ENCODE results near the gene RIMBP3C. TPM values are rescaled to one million over a fixed set of nuclear protein-coding genes. Genes with fewer than 3 reads are reported as not detected.
"Not testable (repeated sequence)": the region's sequence is repeated elsewhere in the genome, so short reads cannot be mapped to it uniquely, and the experiment has no call there.

Gene RIMBP3C
- total RNA-seq, 1 experiment from 2014 or later = 0.13 TPM

DNA sequence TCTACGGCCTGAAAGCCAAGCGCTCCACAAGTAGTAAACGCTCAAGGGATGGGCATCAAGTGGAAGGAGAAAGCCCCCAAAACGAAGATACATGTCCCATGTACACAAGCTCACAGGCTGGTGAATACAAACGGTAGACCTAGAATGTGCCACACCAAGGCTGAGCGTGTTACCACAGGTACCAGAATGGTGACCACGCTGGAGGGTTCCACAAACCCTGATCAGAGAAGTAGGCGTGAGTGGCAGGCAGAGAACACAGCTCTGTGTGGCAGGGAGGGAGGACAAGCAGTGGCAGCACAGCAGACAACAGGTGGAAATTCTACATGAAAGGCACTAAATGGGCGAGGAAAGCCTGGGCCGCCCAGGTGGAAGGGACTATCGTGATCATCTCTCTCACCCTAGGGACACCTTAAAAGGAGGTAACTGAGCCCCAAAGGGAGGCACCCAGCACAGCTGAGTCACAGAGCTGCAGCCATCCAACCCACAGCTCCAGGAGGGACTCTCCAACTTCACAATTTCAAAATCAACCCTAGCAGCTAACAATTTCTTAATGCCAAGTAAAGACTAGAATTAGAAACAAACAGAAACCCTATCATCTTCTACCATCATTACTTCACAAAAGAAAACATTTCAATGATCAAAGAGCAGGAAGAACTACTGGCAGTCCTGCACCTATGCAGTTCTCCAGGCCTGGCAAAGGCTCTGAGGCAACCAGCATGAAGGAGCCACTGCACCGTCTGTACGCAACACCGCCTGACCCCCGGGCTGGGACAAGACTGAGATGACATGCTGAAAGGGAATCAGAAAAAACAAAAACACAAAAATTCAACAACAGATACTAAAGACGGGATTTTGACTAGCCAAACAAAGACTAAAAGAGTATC is 51.4 kb downstream of the RIMBP3C start:
- H3K4me2 ChIP-seq; H3K27ac ChIP-seq; CTCF ChIA-PET; H3K9me3 ChIP-seq (ENCODE audit: insufficient read depth, low read depth); H3K4me3 ChIP-seq; H4K20me1 ChIP-seq (ENCODE audit: insufficient read depth); H3K79me2 ChIP-seq (ENCODE audit: low read depth); H3K9me2 ChIP-seq (ENCODE audit: insufficient read depth); H2AFZ ChIP-seq; H3F3A ChIP-seq (ENCODE audit: insufficient read depth, low read depth); H3K4me1 ChIP-seq (replicated peaks; ENCODE audit: insufficient read depth); intact Hi-C loops (cut with micrococcal nuclease; ENCODE audit: unreplicated experiment); POLR2A ChIA-PET (ENCODE audit: unreplicated experiment); DNase-seq; H3K27me3 ChIP-seq (ENCODE audit: insufficient read depth, low read depth); BruUV-seq (replicated peaks); H3K36me3 ChIP-seq (ENCODE audit: low read depth): not testable (repeated sequence)

DNA sequence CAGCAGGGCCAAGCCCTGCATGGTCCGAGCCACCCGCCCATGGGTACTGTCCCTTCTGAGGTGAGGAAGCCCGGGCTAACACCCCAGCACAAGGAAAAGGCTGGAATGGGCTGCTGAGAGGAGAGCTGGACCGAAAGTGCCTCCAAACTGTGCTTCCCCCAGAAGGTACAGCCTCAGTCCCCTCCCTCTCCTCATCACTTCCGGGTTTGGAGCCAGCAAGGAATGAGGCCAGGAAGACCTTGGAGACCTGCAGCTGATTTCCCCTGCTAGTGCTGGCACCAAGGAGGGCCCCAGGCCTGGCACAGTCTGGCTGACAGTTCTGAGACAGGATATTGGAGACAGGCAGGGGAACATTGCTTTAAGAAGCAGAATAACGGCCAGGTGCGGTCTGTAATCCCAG is 52.8 kb downstream of the RIMBP3C start:
- H3K9me3 ChIP-seq (ENCODE audit: insufficient read depth, low read depth); intact Hi-C loops (cut with micrococcal nuclease; ENCODE audit: unreplicated experiment); POLR2A ChIA-PET (ENCODE audit: unreplicated experiment); H3K79me2 ChIP-seq (ENCODE audit: low read depth); H3K4me2 ChIP-seq; H3K27ac ChIP-seq; H2AFZ ChIP-seq; H3K4me1 ChIP-seq (replicated peaks; ENCODE audit: insufficient read depth); H3K27me3 ChIP-seq (ENCODE audit: insufficient read depth, low read depth); H3K9me2 ChIP-seq (ENCODE audit: insufficient read depth); CTCF ChIA-PET; H3K36me3 ChIP-seq (ENCODE audit: low read depth); BruUV-seq (replicated peaks); H4K20me1 ChIP-seq (ENCODE audit: insufficient read depth); H3K4me3 ChIP-seq; H3F3A ChIP-seq (ENCODE audit: insufficient read depth, low read depth); DNase-seq: not testable (repeated sequence)

DNA sequence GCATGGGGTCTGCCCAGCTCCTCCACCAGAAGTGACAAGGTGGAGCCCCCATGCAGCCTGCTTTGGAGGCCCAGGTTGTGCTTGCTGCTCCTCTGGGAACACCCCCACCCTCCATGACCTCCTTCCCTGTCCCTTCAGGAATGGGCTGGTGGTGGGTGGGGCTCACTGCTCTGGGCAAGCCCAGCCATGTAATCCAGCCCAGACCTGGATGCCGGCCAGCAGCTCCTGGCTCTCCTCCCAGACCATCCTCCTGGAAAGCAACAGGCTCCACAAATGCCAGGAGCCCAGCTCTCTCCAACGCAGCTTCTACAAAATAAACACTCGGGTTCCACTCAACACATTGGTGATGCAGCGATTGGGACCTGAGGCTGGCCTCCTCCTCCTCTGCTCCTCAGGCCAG is 53.3 kb downstream of the RIMBP3C start:
- intact Hi-C loops (cut with micrococcal nuclease; ENCODE audit: unreplicated experiment); POLR2A ChIA-PET (ENCODE audit: unreplicated experiment); H3K9me3 ChIP-seq (ENCODE audit: insufficient read depth, low read depth); BruUV-seq (replicated peaks); H3K4me2 ChIP-seq; H3K27ac ChIP-seq; H3K79me2 ChIP-seq (ENCODE audit: low read depth); H3K36me3 ChIP-seq (ENCODE audit: low read depth); CTCF ChIA-PET; H3F3A ChIP-seq (ENCODE audit: insufficient read depth, low read depth); H3K4me1 ChIP-seq (replicated peaks; ENCODE audit: insufficient read depth); DNase-seq; H3K9me2 ChIP-seq (ENCODE audit: insufficient read depth); H3K27me3 ChIP-seq (ENCODE audit: insufficient read depth, low read depth); H3K4me3 ChIP-seq; H2AFZ ChIP-seq; H4K20me1 ChIP-seq (ENCODE audit: insufficient read depth): not testable (repeated sequence)

Other genes starting within 250 kb of the RIMBP3C start
- gene RIMBP3B, start 167.7 kb downstream of the RIMBP3C start, total RNA-seq (2021) = 0.18 TPM in 1 of 2 replicates, not detected in the other
- 3.5 and 4.2 TPM in 2 replicates for gene HIC2, start 134.1 kb downstream of the RIMBP3C start, total RNA-seq (2021)
- gene TMEM191C, start 84.1 kb downstream of the RIMBP3C start, total RNA-seq (2021) = 4.0 TPM in 2 replicates
- 30.3 and 55.8 TPM in 2 replicates for gene UBE2L3, start 16.3 kb upstream of the RIMBP3C start, total RNA-seq (2021)
- gene YDJC, start 78.6 kb upstream of the RIMBP3C start, total RNA-seq (2021) = 25.7 and 39.1 TPM in 2 replicates
- gene CCDC116, start 81.3 kb upstream of the RIMBP3C start, total RNA-seq (2021) = 0.33 and 0.63 TPM in 2 replicates
- gene SDF2L1, start 90.8 kb upstream of the RIMBP3C start, total RNA-seq (2021) = 22.5 and 23.2 TPM in 2 replicates
- gene PPIL2, start 114.6 kb upstream of the RIMBP3C start, total RNA-seq (2021) = 23.8 and 26.3 TPM in 2 replicates
- 5.2 and 8.3 TPM in 2 replicates for gene YPEL1, start 184.3 kb upstream of the RIMBP3C start, total RNA-seq (2021)

Data from PC-9 (cell line).